PC-3 (cell line): Measurements from ENCODE around the gene CDC40. TPM values are rescaled to one million over a fixed set of nuclear protein-coding genes. Genes with fewer than 3 reads are reported as not detected.
A peak's percentile ranks its signal among the peaks of the same experiment; 100 is the strongest.

Experiments
- ATAC-seq: fragments of 200-7000 bp; cut with Tn5 transposase; 2 replicates; pipeline ENCODE4 v1.9.1; 2020; ENCODE audit warnings: mild to moderate bottlenecking, moderate library complexity
- Bru-seq: library from RNA; stranded (reverse); fragments of 400-500 nt; gene quantifications from one replicate; lab custom pipeline; 2021; lab: Mats Ljungman, UMichigan
- BruChase-seq, 2 experiments: library from RNA; stranded (reverse); fragments of 400-500 nt; gene quantifications; one replicate each; lab custom pipeline; 2021; lab: Mats Ljungman, UMichigan
- BruUV-seq: library from RNA; stranded (reverse); fragments of 400-500 nt; replicated peaks from 2 replicates; lab custom pipeline; 2021; lab: Mats Ljungman, UMichigan
- CTCF ChIA-PET: fragments of 300-600 bp; sonication (Branson Sonifier 250); formaldehyde crosslinking; loops from one replicate; lab custom pipeline; 2022; ENCODE audit warnings: antibody characterized with exemption; lab: Charles Lee
- POLR2A ChIA-PET: fragments of 300-600 bp; sonication (Branson Sonifier 250); formaldehyde crosslinking; loops from one replicate; lab custom pipeline; 2022; ENCODE audit warnings: antibody characterized with exemption; ENCODE audit not compliant: unreplicated experiment; lab: Charles Lee
- DNase-seq: peaks from one replicate; pipeline ENCODE4 v3.0.0-alpha.2; 2015
- H2AFZ ChIP-seq: fragments of 300-600 bp; sonication (generic); 2 replicates; pipeline ENCODE4 v1.6.0; 2016; ENCODE audit warnings: antibody characterized with exemption, low read length
- H3F3A ChIP-seq: fragments of 300-600 bp; sonication (generic); one replicate; pipeline ENCODE4 v1.6.0; 2017; ENCODE audit warnings: antibody characterized with exemption, low read length, control low read depth, mild to moderate bottlenecking; ENCODE audit not compliant: unreplicated experiment
- H3K27ac ChIP-seq: fragments of 300-600 bp; sonication (generic); 2 replicates; pipeline ENCODE4 v1.5.1; 2016; ENCODE audit warnings: mild to moderate bottlenecking, low read length
- H3K27me3 ChIP-seq: fragments of 300-600 bp; sonication (generic); 2 replicates; pipeline ENCODE4 v1.6.1; 2016; ENCODE audit warnings: low read length, mixed read lengths
- H3K36me3 ChIP-seq: fragments of 300-600 bp; sonication (generic); 2 replicates; pipeline ENCODE4 v1.6.1; 2016; ENCODE audit warnings: low read depth, mixed run types, low read length, mixed read lengths
- H3K4me1 ChIP-seq: fragments of 300-600 bp; sonication (generic); 2 replicates; pipeline ENCODE4 v1.5.1; 2016; ENCODE audit warnings: low read length; ENCODE audit not compliant: insufficient read depth
- H3K4me2 ChIP-seq: fragments of 300-600 bp; sonication (generic); 2 replicates; pipeline ENCODE4 v1.6.0; 2016; ENCODE audit warnings: low read length
- H3K4me3 ChIP-seq: fragments of 300-600 bp; sonication (generic); 2 replicates; pipeline ENCODE4 v1.5.1; 2016; ENCODE audit warnings: mild to moderate bottlenecking, low read length, mixed read lengths
- H3K79me2 ChIP-seq: fragments of 300-600 bp; sonication (generic); 2 replicates; pipeline ENCODE4 v1.6.1; 2017; ENCODE audit warnings: low read length, mixed read lengths
- H3K9ac ChIP-seq: fragments of 300-600 bp; sonication (generic); 2 replicates; pipeline ENCODE4 v1.6.0; 2016; ENCODE audit warnings: mild to moderate bottlenecking, low read length
- H3K9me2 ChIP-seq: fragments of 300-600 bp; sonication (generic); replicated peaks from 2 replicates; pipeline ENCODE4 v1.6.1; 2016; ENCODE audit warnings: mixed run types, low read length, mixed read lengths
- H3K9me3 ChIP-seq: fragments of 300-600 bp; sonication (generic); 2 replicates; pipeline ENCODE4 v1.6.1; 2016; ENCODE audit warnings: low read length, mixed read lengths
- H4K20me1 ChIP-seq: fragments of 300-600 bp; sonication (generic); 2 replicates; pipeline ENCODE4 v1.6.1; 2016; ENCODE audit warnings: low read length, mixed read lengths
- EZH2 ChIP-seq: fragments of 300-600 bp; sonication (generic); IDR thresholded peaks from one replicate; pipeline ENCODE4 v1.6.1; 2017; ENCODE audit warnings: antibody characterized with exemption, mild to moderate bottlenecking, low read length; ENCODE audit not compliant: unreplicated experiment
- EZH2phosphoT487 ChIP-seq: fragments of 300-600 bp; sonication (generic); IDR thresholded peaks from 2 replicates; pipeline ENCODE4 v1.6.1; 2018; ENCODE audit warnings: mild to moderate bottlenecking, antibody characterized with exemption, low read length, borderline replicate concordance
- intact Hi-C: fragments of 100-400 bp; cut with micrococcal nuclease; formaldehyde crosslinking; loops from 2 replicates; pipeline ENCODE4 v1.9.0; 2023
- long read RNA-seq: library from polyadenylated mRNA; unstranded; transcript quantifications from one replicate; pipeline ENCODE4 v2.0.0, GENCODE V29; 2021; ENCODE audit not compliant: unreplicated experiment
- total RNA-seq: library from RNA; depleted of rRNA; stranded (reverse); fragments of >200 nt; gene quantifications from 2 replicates; pipeline ENCODE4 v1.2.3, GENCODE V29; 2014; rRNA removed
- TF ChIP-seq, protein P1 (sequence below): fragments of 300-600 bp; sonication (generic); conservative IDR thresholded peaks from 2 replicates; pipeline ENCODE4 v1.5.1; 2017; ENCODE audit warnings: antibody characterized with exemption, low read depth, mild to moderate bottlenecking, low read length

The CDC40 gene
- total RNA-seq (7.4 and 8.9 TPM in 2 replicates), Bru-seq, nascent RNA (percentile 63 among the genes with signal in this experiment), BruChase-seq, experiment 1, labeled RNA remaining after a 6-hour chase (percentile 59 among the genes with signal in this experiment), BruChase-seq, experiment 2, labeled RNA remaining after a 2-hour chase (percentile 62 among the genes with signal in this experiment)
- long read RNA-seq, transcript CDC40-201 (15 exons, 3,848 nt), result major isoform, 11 of 22 reads
- long read RNA-seq, partial matches to known transcripts, result 6 of 22 reads
- long read RNA-seq, other reads (novel, unspliced or antisense), result 4 of 22 reads

DNA sequence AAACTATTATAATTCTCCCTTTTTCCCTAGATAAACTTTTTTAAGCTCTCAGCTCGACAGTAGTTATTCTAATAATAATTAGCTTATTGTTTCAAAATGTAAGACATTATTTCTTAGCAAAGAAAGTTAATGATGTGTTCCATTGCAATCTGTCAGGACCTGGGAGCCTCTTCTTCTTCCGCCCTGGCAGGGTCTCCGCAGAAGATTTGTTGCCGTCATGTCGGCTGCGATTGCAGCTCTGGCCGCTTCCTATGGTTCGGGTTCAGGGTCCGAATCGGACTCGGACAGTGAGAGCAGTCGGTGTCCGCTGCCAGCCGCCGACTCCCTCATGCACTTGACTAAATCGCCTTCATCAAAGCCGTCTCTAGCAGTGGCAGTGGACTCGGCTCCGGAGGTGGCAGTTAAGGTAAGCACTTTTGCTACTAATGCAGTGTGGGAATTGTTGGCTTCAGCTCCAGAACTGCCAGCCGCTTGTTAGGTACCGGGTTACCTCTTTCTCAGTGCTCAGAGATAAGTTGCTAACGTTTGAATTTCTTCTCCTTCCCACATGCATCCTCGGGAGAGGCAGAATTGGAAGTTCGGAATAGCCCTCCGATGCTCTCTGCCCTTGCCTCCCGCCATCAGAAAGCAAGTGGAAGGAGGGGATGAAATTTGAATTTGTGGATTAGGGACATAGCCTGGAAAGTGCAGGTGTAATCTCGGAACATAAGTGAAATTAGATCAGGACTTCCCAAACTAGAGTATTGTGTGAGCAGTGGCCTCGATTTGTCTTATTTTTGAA, at the start of gene CDC40:
Gene CDC40 (plus strand): TSS at position 200 of the 781 bp plus-strand sequence. CDS start 18 bp downstream, at position 218.
- no peaks in the 10 kb centered on the region for H3K9me3 ChIP-seq
- peak within 1 kb of the TSS; percentile 97 for H2AFZ ChIP-seq
- ATAC-seq, result peak; percentile 39
- peak within 1 kb of the TSS; percentile 82 for H3K4me3 ChIP-seq
- no peak for DNase-seq
- TSS peak; percentile 61 for BruUV-seq
- no peaks in the 10 kb centered on the region for H3K9me2 ChIP-seq
- intact Hi-C loops, result no loop called here
- peaks cover 33% of the 10 kb centered on the region for H3K4me1 ChIP-seq
- H3K4me2 ChIP-seq, result peak within 1 kb of the TSS; percentile 87
- H3K9ac ChIP-seq, result peak within 1 kb of the TSS; percentile 81
- peak within 1 kb of the TSS; percentile 29 for H3K27ac ChIP-seq
- H3K36me3 ChIP-seq, result no peaks in the 10 kb centered on the region
- H3K27me3 ChIP-seq, result no peaks in the 10 kb centered on the region
- TF ChIP-seq, protein P1, sequence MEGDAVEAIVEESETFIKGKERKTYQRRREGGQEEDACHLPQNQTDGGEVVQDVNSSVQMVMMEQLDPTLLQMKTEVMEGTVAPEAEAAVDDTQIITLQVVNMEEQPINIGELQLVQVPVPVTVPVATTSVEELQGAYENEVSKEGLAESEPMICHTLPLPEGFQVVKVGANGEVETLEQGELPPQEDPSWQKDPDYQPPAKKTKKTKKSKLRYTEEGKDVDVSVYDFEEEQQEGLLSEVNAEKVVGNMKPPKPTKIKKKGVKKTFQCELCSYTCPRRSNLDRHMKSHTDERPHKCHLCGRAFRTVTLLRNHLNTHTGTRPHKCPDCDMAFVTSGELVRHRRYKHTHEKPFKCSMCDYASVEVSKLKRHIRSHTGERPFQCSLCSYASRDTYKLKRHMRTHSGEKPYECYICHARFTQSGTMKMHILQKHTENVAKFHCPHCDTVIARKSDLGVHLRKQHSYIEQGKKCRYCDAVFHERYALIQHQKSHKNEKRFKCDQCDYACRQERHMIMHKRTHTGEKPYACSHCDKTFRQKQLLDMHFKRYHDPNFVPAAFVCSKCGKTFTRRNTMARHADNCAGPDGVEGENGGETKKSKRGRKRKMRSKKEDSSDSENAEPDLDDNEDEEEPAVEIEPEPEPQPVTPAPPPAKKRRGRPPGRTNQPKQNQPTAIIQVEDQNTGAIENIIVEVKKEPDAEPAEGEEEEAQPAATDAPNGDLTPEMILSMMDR, result no peak
- TF ChIP-seq EZH2 (no peak), EZH2phosphoT487 (no peak)
- POLR2A ChIA-PET, result no interaction called here
- no peaks in the 10 kb centered on the region for H4K20me1 ChIP-seq
- no peaks in the 10 kb centered on the region for H3F3A ChIP-seq
- CTCF ChIA-PET, result interaction anchor here (0.6 kb wide), 1 partner anchor 276 kb away, joined by 3 read pairs; no protein-coding TSS in a partner anchor
- H3K79me2 ChIP-seq, result peaks cover 68% of the 10 kb centered on the region

DNA sequence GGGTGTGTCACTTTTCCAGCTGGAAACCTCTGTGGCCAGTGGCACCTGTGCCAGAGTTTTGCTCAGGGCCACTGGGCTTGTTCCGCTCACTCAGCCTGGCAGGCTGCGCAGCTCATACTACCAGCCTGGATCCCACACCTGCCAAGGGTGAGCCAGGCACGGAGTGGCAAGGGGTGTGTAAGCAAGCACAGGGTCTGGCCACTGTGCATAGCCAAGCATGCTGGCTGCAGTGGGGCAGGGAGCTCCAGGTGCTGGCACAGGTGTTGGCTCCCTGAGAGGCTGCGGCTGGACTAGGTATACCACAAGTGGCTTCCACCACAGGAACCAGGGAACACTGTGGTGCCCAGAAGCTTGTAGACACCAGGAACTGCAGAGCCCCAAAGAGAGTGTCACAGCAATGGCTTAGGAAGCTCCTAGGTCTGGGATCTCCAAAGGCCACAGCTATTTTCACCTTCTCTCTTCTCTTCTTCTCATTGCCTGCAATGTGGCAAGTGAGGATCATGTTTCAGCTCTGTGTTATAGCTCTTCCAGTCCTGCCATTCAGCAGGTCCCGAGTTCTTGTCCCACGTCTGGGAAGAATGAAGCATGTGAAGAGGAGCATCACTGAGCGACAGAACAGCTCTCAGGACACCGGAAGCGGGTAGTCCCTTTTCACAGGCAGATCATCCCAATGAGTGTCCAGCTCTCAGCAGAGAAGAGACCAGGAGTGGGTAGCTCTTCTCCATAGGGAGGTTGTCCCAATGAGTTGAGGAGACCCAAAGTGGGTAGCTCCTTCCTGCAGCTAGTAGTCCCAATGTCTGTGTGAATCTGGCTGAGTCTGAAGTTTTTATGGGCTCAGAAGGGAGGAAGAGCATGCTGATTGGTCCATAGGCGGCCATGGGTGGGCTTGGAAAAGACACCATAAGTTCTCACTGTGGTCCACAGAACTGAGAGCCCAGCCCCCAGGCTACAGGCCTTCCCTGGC, 42.0 kb upstream of the CDC40 start:
- ChIA-PET POLR2A (no interaction called here), CTCF (no interaction called here)

More for the DNA sequence above, 42.0 kb upstream of the CDC40 start:
- Histone ChIP-seq H3K4me3 (no peak overlapping the region), H3F3A (no peaks in the 10 kb centered on the region), H3K9ac (no peak overlapping the region), H3K9me2 (no peaks in the 10 kb centered on the region), H3K4me1 (no peaks in the 10 kb centered on the region), H3K27ac (no peak overlapping the region), H4K20me1 (no peaks in the 10 kb centered on the region), H2AFZ (no peak overlapping the region), H3K27me3 (no peaks in the 10 kb centered on the region), H3K9me3 (no peaks in the 10 kb centered on the region), H3K36me3 (no peaks in the 10 kb centered on the region), H3K79me2 (no peaks in the 10 kb centered on the region), H3K4me2 (no peak overlapping the region)
- no peak for DNase-seq
- TF ChIP-seq EZH2 (no peak), EZH2phosphoT487 (no peak)
- TF ChIP-seq, protein P1, result no peak
- ATAC-seq, result no peak
- BruUV-seq, result no TSS peak
- intact Hi-C loops, result no loop called here
